ENCODE measurements around the gene RGS19. TPM values are rescaled to one million over a fixed set of nuclear protein-coding genes. Genes with fewer than 3 reads are reported as not detected.
A peak's percentile ranks its signal among the peaks of the same experiment; 100 is the strongest.

The RGS19 gene
- polyA plus RNA-seq, 3 donors, result 4.9 to 19.9 (median 19.2) TPM

DNA sequence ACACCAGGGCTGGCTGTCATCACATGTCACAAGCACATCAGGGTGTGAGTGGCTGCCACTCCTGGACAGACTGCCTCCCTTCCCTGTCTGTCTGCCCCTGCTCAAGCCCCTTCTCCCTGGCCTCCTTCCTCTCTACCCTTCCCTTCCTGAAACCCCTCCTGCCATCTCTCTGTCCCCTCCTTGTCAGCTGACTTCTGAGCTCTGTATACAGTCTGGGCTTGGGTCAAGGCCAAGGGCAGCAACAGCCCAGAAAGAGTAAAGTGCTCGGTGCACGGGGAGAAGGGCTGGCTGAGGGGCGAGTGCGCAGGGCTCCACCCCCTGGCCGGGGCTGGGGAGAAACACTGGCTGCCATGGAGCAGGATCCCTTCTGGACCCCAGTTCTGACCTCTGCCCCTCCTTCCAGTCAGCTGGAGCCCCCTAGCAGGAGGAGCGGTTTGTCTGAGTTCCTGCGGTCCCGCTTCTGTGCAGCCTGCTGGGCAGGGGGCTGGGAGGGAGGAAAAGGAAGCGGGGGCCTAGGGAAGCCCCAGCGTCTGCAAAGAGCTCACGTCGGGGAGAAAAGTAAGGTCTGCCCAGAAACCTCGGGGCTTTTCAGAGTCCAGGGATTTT, 2.9 kb upstream of the RGS19 start:
- no peak overlapping the region for H3K27ac ChIP-seq (ENCODE audit: low read depth, low read length)
- 22 to 36% (median 23%) methylated on average over 13 of the region's 13 CpGs for WGBS, 3 donors

DNA sequence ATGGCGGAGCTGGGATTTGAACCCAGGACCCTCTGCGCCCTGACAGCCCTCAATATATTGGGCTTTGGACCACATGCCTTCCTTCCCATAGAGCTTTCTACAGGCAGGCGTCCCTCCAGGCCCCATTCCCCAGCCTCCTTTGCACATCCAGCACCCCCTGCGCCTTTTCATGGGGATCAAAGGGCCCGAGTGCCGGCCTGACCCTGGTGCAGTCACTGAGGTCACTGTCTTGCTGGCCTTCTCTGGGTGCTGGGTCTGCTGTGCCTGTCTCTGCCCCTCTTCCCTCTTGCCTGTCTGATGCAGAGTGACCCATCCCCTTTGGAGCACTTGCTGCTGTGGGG, 2.3 kb upstream of the RGS19 start:
- H3K27ac ChIP-seq (ENCODE audit: low read depth, low read length), result no peak overlapping the region
- WGBS, 3 donors, result 85 to 87% (median 86%) methylated on average over 6 of the region's 6 CpGs

DNA sequence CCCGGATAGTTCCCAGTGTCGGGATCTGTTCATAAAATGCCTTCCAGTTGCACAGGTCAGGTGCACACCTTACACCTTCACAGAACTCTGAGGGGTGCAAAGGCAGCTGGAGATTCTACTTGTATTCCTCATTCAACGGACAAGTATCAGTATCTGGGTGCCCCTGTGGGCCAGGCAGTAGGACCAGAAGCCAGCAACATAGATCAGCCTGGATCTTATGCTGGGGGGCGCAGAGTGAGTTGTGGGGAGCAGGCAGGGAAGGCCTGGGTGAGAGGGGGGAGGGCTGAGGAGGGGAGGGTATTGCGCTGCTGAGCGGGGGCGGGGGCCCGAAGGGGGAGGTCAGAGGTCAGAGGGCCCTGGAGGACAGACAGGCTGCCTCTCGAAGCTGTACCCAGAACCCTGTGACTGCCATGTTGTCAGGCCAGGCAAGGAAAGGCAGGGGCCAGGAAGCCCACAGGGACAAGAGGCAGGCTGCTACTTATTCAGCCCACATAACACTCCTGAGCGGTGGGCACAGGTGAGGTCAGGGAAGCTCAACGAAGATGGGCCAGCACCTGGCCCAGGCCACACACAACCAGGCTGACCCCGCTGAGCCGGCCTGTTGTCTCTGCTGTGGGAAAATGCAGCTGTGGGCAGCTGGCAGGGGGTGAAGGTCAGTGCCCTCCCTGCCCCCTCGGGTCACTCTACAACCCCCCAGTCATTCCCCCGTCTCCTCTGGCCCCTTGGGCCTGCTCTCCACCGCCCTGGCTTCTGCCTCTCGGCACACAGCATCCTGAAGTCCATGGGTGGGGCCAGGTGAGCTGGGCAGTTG, 1.7 kb upstream of the RGS19 start:
- WGBS, 3 donors, result 61 to 78% (median 74%) methylated on average over 16 to 17 of the region's 17 CpGs
- H3K27ac ChIP-seq (ENCODE audit: low read depth, low read length), result no peak overlapping the region

DNA sequence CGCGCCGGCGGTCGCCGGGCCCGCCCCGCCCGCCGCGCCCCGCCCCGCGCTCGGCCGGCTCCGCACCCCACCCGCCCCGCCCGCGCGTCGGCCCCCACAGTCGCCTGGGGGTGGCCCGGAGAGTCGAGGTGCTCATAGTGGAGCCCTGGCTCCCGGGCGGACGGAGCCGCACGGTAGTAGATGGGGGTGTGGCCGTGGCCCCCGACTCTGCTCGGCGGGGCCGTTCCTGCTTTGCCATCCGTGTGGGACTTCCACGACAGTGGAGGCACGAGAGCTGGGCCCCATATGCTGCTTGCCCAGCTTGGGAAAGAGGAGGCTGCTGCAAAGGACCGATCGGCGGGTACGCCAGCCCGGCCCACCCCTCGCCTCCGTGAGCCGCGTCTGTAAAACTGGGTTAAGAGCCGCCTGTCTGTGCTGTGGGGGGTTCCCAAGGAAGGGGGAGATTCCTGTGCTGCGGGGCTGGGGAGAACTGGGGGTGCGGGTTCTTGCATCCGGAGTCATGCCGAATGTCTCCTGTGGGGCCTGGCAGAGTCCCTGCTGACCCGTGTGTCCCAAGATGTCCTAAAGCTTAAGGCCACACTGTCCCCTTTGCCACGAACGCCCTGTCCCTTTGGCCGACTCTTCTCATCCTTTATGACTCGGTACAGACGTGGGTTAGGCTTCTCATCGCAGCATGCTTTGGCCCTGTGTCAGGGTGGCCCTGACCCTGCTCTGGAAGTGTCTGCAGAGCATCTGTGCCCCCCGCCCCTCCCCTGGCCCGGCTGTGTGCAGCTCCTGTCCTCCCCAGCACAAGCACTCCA, 895 bp upstream of the RGS19 start, which contains the start of gene OPRL1:
OPRL1 (plus strand) TSS at position 70 of the 800 bp plus-strand sequence. CDS start 12,639 bp downstream, outside the sequence.
- WGBS, 3 donors, result 3 to 17% (median 5%) methylated on average over 41 to 62 of the region's 62 CpGs
- H3K27ac ChIP-seq (ENCODE audit: low read depth, low read length), result peak within 1 kb of the TSS; percentile 52

DNA sequence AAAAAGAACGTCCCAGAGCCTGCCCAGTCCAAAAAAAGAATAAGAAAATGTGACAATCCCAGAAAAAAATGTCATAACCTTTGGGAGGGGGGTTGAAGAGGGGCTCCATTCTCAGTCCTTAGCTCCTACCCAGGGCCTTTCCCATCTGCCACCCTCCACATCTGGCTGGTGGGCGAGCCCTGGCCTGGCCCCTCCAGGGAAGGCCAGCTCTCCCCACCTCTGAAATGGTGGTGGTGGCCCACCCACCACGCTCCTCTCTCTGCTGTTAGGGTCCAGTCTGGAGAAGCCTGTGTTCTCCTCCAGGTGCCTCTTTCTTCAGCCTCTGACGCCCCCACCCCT, 415 bp downstream of the RGS19 start:
- 9 to 51% (median 10%) methylated on average over 3 to 4 of the region's 4 CpGs for WGBS, 3 donors
- no peak overlapping the region for H3K27ac ChIP-seq (ENCODE audit: low read depth, low read length)

DNA sequence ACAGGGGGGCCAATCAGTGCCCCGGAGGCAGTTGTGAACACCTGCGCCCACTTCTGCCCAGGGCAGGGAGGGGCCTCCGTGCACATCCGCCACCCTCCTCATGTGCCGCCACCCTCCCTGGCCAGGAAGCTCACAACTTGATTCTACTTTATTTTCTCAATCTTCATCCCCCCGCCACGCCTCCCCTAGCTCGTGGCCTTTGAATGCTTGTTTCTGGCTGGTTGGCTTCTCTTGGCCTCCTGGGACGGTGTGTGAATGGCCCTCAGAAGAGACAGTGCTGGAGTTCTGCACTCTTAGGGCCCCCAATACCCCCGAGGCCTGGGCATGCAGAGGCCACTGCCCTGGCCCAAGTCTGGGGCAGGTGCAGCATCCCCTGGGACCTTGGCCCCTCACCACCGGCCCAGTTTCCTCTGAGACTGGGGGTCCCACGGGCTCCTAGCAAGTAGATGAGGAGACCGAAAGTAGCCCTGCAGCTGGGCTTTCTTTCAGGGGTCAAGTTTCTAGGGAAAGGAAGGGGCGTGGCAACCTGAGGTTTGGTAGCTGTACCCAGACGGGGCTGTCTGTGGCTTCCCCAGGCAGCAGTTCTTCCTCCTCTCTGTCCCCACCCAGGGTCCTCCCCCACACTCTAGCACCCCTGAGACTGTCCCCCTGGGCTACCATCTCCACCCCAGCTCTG, 1.3 kb downstream of the RGS19 start:
- no peak overlapping the region for H3K27ac ChIP-seq (ENCODE audit: low read depth, low read length)

DNA sequence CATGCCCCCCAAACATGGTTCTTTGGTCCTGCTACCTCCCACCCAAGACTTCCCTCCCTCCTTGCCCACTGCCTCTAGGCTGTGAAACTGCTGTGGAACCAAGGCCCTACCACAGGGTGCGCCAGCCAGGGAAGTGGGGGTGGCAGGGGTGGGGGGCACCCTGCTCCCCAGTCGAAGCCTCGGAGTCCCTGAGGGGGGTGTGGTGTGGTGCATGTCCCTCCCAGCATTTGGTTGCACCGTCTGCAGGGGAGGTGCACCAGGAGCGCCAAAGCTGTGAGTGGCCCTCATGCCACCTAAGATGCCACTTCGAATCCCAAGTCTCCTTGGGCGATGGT, 1.8 kb downstream of the RGS19 start:
- WGBS, 3 donors, result 48 to 73% (median 60%) methylated on average over 7 of the region's 7 CpGs
- no peak overlapping the region for H3K27ac ChIP-seq (ENCODE audit: low read depth, low read length)

More for the DNA sequence above, 1.3 kb downstream of the RGS19 start:
- WGBS, 3 donors, result 29 to 80% (median 40%) methylated on average over 15 of the region's 15 CpGs

DNA sequence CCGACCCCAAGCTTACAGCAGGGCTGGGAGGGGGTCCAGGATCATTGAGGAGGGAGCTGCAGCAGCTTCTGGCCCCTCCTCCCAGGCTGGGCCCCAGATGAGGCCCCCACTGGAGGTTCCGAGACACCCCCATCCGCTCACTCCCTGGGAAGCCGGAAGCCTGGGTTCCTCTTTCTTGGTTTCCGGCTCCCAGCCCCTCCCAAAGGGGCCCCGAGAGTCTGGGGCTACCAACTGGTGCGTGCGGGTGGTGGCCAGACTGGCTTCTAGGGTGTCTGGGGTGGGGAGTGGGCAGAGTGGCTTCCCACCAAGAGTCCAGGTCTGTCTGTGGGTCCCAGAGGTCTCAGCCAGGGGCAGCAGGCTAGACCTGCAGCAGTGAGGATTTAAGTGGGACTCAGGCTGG, 2.2 kb downstream of the RGS19 start:
- no peak overlapping the region for H3K27ac ChIP-seq (ENCODE audit: low read depth, low read length)
- 54 to 93% (median 60%) methylated on average over 8 of the region's 8 CpGs for WGBS, 3 donors

DNA sequence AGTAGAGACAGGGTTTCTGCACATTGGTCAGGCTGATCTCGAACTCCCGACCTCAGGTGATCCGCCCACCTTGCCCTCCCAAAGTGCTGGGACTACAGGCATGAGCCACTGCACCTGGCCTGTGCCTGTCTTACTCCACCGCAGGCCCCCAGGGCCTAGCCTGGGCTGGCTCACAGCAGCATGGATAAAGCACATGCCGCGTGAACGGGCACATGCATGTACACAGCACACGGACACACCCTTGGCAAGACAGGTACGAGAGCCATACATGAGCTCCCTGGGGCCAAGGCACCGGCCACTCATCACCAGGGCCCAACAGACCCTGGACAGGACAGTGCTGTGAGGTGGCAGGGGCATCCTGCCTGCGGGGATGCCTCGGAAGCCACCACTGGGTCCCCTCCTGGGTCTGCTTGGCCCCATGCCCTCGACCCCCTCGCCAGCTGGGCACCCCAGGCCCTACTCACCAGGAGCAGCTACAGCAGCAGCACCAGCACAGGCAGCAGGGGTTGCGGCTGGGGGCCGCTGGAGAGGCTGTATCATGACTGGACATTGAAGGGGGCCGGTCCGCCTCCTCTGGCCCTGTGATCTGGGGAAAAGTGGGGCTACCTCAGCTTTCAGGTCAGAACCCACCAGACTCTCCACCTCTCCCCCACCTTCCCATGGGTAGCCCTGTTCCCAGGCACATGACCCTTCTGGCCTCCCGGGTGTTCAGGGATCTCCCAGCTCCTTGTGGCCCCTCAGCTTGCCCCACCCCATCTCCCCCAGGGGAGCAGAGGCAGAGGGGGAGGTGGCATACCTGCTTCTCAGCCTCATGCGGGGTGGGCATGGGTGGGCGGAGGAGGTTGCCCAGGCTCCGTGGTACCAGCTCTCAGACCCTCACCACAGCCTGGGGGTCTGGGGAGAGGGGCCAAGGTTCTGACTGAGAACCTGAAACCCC, 3.0 kb downstream of the RGS19 start:
- WGBS, 3 donors, result 87 to 95% (median 87%) methylated on average over 19 to 20 of the region's 22 CpGs
- H3K27ac ChIP-seq (ENCODE audit: low read depth, low read length), result no peak overlapping the region

DNA sequence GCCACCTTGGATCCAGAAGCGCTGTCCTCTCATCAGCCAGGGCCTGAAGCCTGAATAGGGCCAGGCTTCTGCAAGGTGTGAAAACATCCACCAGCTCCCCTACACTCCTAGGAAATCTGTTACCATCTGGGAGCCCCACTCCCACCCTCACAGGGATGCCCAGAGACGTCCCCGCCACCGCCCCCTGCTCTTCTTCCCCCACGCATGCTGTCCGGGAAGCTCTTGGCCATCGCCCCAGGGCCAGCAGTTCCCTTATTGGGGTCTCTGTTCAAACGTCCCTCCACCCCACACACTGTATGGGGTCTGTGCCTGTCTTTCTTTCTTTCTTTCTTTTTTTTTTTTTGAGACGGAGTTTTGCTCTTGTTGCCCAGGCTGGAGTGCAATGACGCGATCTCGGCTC, 3.8 kb downstream of the RGS19 start:
- H3K27ac ChIP-seq (ENCODE audit: low read depth, low read length), result no peak overlapping the region
- WGBS, 3 donors, result 87 to 92% (median 89%) methylated on average over 12 of the region's 12 CpGs

DNA sequence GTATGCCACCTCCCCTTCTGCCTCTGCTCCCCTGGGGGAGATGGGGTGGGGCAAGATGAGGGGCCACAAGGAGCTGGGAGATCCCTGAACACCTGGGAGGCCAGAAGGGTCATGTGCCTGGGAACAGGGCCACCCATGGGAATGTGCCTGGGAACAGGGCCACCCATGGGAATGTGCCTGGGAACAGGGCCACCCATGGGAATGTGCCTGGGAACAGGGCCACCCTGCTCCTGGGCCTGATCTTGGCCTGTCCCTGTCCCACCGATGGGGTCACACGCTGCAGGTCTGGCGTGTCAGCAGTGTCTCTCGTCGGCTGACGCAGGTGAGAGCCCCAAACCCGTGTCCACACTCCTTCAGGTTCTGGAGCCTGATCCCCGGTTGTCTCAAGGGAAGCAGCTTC, 4.4 kb downstream of the RGS19 start:
- WGBS, 3 donors, result 91 to 96% (median 95%) methylated on average over 8 of the region's 8 CpGs
- no peak overlapping the region for H3K27ac ChIP-seq (ENCODE audit: low read depth, low read length)

DNA sequence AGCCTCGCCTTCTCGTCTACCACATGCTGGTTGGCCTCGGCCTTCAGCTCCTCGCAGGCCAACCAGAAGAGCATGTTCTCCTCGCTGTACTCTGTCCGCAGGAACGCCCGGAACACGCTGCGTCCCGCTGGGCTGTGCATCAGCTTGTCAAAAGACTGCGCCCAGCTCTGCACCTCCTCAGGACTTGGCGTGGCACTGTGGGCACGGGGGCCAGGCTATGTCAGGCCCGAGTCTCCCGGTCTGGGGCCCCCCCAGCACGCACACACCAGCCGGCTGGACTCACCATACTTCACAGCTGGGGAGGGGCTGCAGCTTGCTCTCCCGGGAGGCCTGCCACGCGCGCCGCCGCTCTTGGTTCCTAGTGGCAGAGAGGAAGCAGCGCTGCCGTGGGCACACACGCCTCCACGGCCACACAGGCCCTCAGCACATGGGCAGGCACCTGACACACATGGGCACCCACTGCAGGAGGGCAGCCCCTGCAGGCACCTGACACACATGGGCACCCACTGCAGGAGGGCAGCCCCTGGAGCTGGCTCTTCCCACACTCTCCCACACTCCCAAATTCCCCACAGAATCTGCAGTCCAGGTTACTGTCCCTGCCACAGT, 5.0 kb downstream of the RGS19 start:
- no peak overlapping the region for H3K27ac ChIP-seq (ENCODE audit: low read depth, low read length)
- 90 to 95% (median 91%) methylated on average over 25 to 28 of the region's 28 CpGs for WGBS, 3 donors

DNA sequence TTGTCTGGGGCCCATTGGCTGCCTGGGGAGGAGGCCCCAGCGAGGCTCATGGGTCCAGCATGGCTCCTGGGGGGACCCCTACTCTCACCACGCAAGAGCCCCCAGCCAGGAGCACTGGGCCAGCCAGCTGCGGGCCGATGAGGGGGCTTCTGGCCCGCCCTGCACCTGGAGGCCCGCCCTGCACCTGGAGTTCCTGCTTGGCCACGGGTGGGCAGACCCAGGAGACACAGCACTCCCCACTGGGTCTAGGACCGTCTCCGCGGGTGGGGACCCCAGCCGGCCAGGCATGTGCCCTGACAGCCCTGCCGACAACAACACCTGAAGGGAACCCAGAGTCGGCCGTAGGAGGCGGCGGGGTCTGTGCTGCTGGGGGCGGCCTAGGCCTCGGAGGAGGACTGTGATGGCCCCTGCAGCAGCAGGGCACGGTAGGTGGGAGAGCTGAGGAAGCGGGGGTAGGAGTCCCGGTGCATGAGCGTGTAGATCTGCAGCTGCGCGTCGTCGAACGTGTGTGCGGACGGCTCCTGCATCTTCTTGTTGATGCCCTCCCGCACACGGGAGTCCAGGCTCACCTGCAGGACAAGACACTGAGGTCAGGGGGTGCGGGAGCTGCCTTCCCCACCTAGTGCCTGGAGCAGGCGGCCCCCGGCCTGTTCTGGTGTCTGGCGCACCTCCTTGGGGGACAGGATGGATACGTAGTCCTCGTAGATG, 5.7 kb downstream of the RGS19 start:
- no peak overlapping the region for H3K27ac ChIP-seq (ENCODE audit: low read depth, low read length)
- 91 to 93% (median 92%) methylated on average over 33 to 37 of the region's 37 CpGs for whole genome bisulfite sequencing, 3 donors

DNA sequence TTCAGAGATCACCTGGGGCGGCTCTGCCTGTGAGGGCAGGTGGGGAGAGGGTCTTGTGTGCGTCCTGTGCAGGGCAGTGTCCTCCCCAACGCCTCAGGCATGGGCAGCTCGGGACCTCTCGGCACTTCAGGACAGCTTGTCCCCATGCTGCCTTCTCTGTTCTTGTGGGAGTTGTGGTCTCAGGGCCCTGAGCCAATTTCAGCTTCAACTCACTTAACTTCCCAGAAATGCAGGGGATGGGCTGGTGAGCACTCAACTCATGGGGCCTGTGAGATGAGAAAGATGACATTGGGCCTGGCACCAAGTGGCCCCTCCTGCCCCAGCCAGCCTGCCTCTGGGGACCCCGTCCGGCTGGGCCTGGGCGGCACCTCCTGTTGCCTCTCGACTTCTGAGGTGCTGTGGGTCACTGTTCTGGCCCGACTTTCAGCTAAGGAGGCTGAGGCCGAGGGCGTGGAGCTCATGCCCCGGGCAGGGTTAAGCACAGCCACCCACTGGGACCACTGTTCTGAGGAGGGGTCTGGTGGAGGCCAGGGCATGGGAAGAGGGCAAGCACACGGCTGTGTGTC, 6.7 kb downstream of the RGS19 start:
- no peak overlapping the region for H3K27ac ChIP-seq (ENCODE audit: low read depth, low read length)
- 71 to 84% (median 72%) methylated on average over 14 of the region's 14 CpGs for WGBS, 3 donors

DNA sequence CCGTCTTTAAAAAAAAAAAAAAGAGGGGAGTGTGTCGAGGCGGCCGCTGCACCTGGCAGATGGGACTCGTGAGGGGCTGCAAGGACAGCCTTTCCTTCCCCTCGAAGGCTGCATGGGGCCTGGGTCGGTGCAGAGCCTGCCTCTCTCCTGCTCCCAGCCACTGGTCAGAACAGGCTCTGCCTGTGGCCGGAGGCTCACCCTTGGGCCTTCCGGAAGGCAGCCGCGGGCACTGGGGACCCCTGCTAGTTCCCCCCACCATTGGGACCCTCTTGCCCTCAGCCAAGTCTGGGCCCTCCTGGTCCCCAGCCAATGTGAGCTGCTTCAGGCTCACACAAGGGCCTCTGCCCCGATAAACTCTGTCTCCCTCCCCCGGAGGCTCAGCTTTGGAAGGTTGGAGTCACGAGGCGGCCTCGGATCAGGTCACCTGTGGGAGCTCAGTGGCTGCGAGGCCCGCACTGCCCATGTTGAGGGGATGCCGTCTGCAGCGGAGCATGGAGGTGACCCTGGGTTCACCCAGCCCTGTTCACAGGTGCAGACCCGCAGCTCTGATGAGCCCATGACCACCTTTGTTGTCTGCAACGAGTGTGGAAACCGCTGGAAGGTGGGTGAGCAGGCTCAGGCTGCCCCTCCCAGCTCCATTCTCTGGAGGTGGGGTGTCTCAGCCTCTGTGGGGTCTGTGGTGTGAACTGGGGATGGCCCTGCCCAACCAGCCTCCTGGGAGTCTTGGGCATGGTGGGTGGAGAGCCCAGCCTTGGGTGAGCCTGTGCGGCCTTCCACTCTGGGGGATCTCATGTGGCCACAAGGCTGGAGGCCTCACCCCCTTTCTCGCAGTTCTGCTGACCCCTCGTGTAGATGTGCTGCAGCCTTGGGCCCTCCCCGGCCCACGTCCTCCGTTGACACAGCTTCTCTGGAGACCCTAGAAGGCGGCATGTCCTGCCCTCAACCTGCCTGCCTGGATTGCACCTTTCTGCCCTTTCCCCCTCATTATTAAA, 7.7 kb downstream of the RGS19 start:
- 88 to 92% (median 88%) methylated on average over 23 to 30 of the region's 30 CpGs for WGBS, 3 donors
- H3K27ac ChIP-seq (ENCODE audit: low read depth, low read length), result no peak overlapping the region
